Measurements from ENCODE around the gene AP2B1. TPM values are rescaled to one million over a fixed set of nuclear protein-coding genes. Genes with fewer than 3 reads are reported as not detected.

Gene AP2B1
- total RNA-seq, 1 donor from 2014 or later: 187 TPM

DNA sequence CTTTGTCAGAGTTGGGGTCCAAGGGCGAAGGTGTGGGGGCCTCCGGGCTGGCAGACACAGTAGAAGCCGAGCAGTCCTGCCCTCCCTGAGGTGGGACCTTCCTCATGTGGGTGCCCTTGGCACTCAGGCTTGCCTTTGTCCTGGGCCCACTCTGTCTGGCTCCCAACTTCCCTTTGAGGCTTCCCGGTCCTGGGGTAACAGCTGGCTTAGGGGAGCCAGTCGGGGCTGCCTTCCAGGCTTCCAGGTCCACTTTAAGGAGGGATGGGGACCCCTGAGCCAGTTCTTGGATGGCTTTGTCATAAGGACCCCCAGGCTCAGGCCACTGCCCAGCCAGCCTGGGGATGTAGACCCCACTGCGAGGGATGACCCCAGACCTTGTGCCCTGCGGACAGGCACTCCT, 158.1 kb downstream of the AP2B1 start:
- Mint-ChIP-seq H3K4me1 (ENCODE audit: low read depth) (peaks cover 18% of the 10 kb centered on the region), H3K4me3 (ENCODE audit: unreplicated experiment) (no peak overlapping the region), H3K27me3 (ENCODE audit: low read depth) (peaks cover 32% of the 10 kb centered on the region), H3K27ac (ENCODE audit: unreplicated experiment) (no peak overlapping the region), H3K36me3 (ENCODE audit: low read depth) (no peaks in the 10 kb centered on the region), H3K9me3 (ENCODE audit: low read depth) (no peaks in the 10 kb centered on the region)
- no peak for TF ChIP-seq CTCF (IDR thresholded peaks at IDR 0.05)
- DNase-seq (ENCODE audit: low spot score): no peak

GRCh38 chr17:35745749-35746320, 158.7 kb downstream of the AP2B1 start:
- no peak overlapping the region for H3K27ac Mint-ChIP-seq (ENCODE audit: unreplicated experiment)
- H3K36me3 Mint-ChIP-seq (ENCODE audit: low read depth): no peaks in the 10 kb centered on the region
- no peak overlapping the region for H3K4me3 Mint-ChIP-seq (ENCODE audit: unreplicated experiment)
- TF ChIP-seq CTCF (IDR thresholded peaks at IDR 0.05): no peak
- peaks cover 21% of the 10 kb centered on the region for H3K4me1 Mint-ChIP-seq (ENCODE audit: low read depth)
- no peaks in the 10 kb centered on the region for H3K9me3 Mint-ChIP-seq (ENCODE audit: low read depth)
- peaks cover 31% of the 10 kb centered on the region for H3K27me3 Mint-ChIP-seq (ENCODE audit: low read depth)
- no peak for DNase-seq (ENCODE audit: low spot score)

DNA sequence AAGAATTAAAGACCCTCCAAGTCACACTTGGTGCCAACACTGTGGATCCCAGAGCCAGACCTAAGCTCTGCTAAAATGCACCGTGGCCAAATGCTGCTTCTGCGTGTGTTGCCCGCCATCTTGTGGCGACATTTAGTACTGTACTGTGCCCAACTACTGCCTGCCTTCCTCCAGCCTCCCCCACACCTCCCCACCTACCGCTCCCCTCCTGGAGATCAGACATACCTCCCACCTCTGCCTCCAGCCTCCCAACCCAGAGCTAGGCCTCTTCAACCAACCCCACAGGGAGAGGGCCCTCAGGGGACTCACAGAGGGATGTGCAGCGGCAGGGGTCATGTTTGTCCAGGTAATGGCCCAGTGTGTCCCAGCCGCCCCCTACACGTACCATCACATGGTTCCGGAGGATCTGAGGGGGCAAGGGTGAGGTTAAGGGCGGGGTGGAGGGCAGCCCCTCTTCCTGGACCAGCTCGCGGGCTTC, 160.5 kb downstream of the AP2B1 start:
- Mint-ChIP-seq H3K4me1 (ENCODE audit: low read depth) (peaks cover 17% of the 10 kb centered on the region), H3K4me3 (ENCODE audit: unreplicated experiment) (no peak overlapping the region), H3K27ac (ENCODE audit: unreplicated experiment) (no peak overlapping the region), H3K9me3 (ENCODE audit: low read depth) (no peaks in the 10 kb centered on the region), H3K36me3 (ENCODE audit: low read depth) (no peaks in the 10 kb centered on the region), H3K27me3 (ENCODE audit: low read depth) (peaks cover 21% of the 10 kb centered on the region)
- no peak for DNase-seq (ENCODE audit: low spot score)
- TF ChIP-seq CTCF (IDR thresholded peaks at IDR 0.05): peak; percentile 91

DNA sequence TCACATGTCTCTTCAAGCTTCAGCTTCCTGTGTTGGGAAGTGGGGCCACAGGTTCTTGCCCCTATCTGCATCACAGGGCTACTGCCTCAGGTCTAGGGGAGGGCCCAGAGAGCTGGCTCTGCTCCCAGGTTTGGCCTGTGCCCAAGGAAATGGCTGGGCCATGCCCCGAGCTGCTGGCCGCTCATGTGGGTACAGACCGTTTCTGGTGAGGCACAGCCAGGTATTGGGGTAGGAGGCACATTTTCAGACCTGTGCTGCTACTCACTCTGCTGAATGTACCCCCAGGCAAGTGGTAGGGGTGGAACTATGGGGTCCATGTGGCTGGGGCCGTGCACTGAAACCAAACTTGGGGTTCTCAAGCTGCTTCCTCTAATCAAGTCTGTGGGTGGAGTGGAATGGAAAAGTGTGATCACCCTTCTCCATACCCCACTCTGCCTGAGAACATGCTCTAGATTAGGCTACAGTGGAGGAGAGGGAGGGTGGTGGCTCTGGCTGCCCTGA, 161.3 kb downstream of the AP2B1 start:
- peaks cover 21% of the 10 kb centered on the region for H3K4me1 Mint-ChIP-seq (ENCODE audit: low read depth)
- H3K4me3 Mint-ChIP-seq (ENCODE audit: unreplicated experiment): no peak overlapping the region
- no peak for DNase-seq (ENCODE audit: low spot score)
- peaks cover 21% of the 10 kb centered on the region for H3K27me3 Mint-ChIP-seq (ENCODE audit: low read depth)
- H3K9me3 Mint-ChIP-seq (ENCODE audit: low read depth): no peaks in the 10 kb centered on the region
- TF ChIP-seq CTCF (IDR thresholded peaks at IDR 0.05): no peak
- H3K27ac Mint-ChIP-seq (ENCODE audit: unreplicated experiment): no peak overlapping the region
- H3K36me3 Mint-ChIP-seq (ENCODE audit: low read depth): no peaks in the 10 kb centered on the region

DNA sequence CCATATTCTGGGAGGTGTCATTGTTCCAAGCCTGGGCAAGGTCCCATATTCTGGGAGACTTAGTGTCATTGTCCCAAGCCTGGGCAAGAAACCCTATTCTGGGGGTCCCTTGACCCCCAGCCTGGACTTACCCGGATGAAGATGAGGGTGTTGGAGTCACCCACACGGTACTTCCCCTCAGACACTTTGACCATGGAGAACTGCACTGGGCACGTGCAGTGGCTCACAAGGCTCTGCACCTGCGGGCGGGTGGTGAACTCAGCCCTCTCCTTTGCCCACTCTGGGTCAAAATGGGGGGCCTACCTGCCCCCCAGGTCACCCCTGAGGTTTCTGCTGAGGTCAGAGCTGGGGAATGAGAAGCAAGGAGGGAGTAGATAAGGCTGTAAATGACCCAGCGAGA, 161.9 kb downstream of the AP2B1 start:
- Mint-ChIP-seq H3K27ac (ENCODE audit: unreplicated experiment) (no peak overlapping the region), H3K27me3 (ENCODE audit: low read depth) (peaks cover 19% of the 10 kb centered on the region), H3K4me3 (ENCODE audit: unreplicated experiment) (no peak overlapping the region), H3K4me1 (ENCODE audit: low read depth) (peaks cover 21% of the 10 kb centered on the region), H3K36me3 (ENCODE audit: low read depth) (no peaks in the 10 kb centered on the region), H3K9me3 (ENCODE audit: low read depth) (no peaks in the 10 kb centered on the region)
- DNase-seq (ENCODE audit: low spot score): no peak
- no peak for TF ChIP-seq CTCF (IDR thresholded peaks at IDR 0.05)
